Measurements from ENCODE around the gene LRMDA.

LRMDA gene

DNA sequence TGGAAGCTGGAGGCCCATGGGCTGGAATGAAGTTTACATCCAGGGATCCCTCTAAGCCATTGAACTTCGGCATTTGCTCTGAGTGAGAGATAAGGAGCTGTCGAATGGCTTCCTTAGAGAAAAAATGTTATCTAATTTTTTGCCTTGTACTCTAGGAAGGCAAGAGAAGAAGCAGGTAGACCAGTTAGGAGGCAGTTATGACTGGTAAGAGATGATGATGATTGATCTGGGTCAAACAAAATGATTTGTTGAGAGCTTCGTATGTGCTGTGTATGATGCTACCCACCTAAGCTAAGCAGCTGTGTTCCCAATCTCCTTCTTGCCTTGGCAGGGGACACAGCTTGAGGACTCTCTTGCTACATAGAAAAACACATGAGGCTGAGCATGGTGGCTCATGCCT is 370.2 kb downstream of the LRMDA start:
- DNase-seq: no peak

DNA sequence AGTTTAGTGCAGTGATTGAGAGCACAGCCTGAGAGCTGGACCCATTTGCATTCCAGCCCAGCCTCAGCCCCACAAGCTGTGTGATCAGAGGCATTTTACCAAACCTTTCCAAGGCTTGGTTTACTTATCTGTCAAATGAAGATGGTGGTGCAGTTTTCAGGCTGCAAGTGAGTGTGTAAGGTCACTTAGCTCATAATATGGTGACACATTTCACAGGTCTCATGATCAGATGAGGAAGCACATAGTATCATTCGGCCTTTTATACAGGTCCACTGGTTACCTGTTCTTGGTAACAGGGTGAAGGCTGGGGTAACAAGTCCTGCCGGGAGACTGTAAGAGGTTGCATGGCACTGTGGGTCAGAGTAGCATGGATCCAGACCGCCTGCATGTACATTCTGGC is 371.7 kb downstream of the LRMDA start:
- DNase-seq: no peak

DNA sequence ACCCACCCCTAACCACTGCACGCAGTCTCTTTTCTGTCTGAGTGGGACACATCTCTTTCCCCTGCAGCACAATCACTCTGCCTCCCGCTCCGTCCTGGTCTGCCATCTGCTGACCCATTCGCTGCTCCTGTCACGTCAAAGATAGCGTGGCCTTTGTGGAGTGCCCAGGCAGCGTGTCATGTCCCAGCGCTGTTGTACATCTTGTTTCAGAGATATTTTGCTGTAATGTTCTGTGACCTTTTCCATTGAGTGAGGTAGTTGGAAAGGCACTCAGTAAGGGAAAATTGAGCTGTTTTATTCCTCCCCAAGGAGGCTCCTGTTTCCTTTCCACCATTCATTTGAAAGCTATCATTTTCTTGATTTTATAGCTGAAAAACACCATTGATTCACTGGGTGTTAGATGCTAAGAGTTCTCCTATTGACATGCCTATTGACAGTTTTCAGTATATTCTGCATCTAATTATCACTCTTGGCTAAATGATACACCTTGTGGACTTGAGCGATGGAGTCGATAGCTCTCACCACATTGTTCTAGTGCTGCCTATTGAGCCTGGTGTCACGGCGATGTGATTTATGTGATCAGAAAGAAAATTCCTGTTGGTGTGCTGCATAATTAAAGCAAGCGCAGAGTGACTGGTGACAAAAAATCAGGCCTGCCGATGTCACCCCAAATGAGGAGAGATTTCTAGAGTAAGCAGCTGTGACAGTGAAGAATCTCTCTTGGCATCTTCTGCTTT is 372.6 kb downstream of the LRMDA start:
- DNase-seq: no peak

DNA sequence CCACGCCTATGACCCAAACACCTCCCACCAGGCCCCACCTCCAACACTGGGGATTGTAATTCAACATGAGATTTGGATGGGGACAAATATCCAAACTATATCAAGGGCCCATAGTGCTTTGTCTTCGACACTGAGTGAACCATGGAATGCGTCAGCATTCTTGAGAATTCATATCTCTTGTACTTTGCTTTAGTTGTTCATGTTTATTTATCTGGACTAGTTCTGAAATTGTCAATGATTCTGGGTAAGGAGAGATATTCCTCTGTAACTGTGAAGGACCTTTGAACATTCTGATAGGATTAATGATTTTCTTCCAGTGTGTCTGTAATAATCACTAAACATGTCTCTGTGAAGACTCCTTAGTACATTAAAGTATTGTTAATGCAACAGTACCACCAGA is 374.8 kb downstream of the LRMDA start:
- DNase-seq: no peak

DNA sequence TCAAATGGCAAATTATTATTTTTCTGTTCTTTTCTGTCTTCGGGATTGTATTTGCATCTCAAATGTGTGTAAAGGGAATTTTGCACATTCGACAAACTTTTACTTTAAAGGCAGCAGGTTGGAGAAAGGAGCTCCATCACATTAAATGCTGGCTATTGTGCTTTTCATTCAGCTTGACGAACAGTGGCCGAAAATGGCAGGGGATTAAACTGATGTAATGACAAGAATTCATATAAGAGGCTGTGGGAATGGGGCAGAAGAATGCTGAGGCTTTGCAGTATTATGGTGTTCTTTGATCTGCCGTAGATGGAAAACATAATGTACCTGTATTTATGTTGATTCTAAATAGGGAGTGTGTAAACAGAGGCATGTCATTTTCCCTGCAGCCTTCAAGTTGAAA is 376.0 kb downstream of the LRMDA start:
- DNase-seq: no peak

DNA sequence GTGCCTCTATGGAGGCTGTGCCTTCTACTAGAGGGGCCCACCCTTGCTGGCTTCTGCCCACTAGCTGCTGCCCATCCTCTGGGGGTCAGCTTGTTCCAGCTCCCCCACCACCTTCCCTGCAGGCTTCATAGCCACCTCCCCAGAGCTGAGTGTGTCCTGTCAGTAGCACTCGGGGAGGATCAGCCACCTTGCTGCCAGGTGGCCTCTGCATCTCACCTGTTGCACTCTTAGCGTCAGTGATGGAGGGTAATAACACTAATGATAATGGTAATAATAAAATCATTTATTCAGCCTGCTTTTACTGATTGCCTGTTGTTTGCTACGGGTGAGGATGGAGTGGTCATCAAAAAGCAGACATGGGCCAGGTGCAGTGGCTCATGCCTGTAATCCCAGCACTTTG is 377.6 kb downstream of the LRMDA start:
- no peak for DNase-seq

DNA sequence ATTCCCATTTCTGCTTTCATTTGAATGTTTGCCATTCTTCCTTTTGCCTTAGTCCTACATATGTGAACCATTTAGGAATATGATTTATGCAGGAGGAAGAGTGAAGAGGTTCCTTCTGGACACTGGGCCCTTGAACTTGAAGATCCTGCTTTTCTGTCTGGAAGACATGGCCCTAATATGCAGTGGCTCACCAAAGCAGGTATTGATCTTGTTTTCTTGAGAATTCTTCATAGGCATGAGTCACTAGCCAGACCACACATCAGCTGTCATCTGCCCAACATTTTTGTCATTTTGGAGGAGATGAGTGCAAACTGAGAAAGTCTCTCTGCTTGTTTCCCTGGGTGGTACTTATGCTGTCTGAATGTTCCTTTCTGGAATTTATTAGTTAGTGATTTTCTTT is 382.6 kb downstream of the LRMDA start:
- DNase-seq: no peak

DNA sequence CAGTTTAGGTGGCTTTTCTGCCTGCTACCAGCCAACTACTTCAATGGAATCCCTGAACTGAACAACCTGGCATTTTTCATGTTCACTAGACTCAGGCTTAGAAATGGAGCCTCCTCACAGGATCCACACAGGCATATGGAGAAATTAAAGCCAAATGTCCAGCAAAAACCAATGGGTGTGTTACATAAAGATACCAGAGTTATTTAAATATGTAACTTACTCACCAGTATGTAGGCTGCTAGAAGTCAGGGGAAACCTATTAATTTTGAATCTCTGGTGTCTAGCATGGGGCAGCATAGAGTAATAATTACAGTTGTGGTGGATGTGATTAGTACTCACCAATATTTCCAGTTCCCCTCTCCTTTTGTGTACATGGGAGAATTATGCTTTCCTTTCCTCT is 383.6 kb downstream of the LRMDA start:
- DNase-seq: no peak

DNA sequence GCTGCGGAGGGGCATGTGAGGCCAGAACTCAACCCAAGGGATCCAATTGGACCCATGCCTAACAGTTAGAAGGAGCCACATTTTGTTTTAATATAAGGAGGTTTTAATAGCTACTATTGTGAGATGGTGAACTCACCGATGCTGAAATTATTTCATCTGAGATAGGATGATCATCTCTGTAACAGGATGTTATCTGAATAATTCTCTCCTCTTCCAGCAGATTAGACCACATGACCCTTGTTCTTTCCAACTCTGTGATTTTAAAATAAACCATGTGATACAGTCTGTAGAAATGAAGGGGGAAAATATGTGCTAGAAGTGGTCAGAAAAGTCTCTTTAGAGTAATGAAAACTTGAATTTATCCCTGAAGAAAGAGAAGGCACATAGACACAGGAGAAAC is 385.8 kb downstream of the LRMDA start:
- no peak for DNase-seq

DNA sequence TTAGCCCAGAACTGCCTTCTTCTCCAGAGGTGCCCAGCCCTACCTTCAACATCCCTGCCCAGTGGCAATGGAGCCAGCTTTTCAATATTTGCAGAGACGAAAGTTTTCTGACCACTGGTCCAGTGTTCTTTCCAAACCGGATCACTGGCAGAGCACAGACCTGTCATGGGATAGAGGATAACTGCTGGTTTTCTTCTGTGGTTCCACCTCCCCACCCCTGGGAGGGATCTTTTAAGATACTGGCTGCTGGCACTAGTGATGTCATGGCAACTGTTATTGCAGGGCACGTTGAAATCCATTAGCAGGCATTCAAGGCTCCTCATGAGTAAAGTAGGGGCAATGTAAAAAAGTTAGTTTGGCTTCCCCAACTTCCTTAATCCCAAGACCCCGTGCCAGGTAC is 387.1 kb downstream of the LRMDA start:
- DNase-seq: no peak

DNA sequence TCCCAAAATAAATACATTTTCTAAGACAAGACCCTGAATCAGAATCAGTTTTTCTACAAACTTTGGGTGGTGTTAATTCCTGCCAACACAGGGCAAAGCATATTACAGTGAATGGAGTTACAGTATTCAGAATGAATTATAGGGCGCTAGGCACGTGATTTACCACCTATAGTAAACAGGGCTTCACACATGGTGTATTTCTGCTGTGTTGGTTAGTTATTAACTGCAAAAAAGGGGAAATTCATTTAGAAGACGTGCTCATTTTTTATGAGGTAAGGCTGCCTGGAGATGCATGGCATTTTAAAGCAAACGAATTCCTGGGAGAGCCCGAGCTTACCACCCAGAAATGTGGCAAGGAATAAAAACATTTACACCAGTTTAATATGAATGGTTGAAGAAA is 393.8 kb downstream of the LRMDA start:
- DNase-seq: no peak

DNA sequence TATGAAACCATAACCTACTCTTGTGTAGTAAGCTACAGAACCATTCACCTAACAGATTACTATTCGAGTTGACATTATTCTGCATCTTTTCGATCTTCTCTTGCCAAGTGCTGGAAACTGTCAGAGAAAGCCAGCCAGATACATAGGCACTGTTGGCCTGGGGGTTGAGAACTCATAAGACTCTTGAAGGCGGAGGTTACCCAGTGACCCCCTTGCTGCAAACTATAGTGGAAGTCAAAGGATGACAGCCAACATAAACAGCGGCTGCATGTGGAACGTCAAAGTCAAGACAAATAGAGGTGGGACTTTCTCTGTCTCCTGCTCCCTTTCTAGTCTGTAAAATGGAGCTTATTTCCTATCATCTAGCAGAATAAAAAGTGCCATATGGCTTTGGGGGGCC is 394.2 kb downstream of the LRMDA start:
- DNase-seq: no peak

DNA sequence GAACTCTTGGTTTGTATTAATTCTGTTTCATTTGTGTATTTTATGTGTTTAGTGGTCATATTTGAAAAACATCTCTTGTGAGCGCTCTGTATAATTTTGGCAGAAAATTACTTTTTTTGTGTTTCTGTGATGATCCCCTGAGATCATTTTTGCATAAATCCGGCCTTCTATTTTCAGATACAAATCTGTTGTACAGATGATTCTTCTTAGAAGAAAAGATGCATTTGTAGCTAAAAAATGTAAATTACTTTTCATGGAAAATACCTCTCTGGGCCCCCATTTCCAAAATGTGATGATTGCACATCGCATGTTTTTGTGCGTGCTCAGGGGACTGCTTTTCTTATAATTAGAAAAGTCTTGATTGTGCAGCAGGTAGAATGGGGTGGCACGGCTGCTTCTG is 395.4 kb downstream of the LRMDA start:
- no peak for DNase-seq

DNA sequence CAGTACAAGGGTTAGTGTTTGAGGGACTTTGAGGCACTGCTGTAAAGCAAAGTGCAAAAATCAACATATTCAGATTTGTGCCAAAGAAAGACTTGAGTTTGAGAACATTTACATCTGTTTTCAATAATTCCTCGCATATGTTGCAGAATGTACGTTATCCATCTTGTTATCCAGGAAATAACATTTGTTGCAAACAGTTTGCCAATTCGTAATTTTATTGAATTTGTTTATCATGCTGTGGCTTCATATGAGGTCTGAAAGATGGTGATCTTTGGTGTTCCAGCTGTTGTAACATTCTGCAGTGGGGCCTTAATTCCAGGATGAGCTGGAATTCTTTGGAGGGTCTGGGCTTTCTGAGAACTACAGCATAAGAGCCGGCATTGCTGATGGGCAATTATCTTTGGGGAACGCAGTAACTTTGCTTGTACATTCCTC is 396.2 kb downstream of the LRMDA start:
- DNase-seq: no peak

DNA sequence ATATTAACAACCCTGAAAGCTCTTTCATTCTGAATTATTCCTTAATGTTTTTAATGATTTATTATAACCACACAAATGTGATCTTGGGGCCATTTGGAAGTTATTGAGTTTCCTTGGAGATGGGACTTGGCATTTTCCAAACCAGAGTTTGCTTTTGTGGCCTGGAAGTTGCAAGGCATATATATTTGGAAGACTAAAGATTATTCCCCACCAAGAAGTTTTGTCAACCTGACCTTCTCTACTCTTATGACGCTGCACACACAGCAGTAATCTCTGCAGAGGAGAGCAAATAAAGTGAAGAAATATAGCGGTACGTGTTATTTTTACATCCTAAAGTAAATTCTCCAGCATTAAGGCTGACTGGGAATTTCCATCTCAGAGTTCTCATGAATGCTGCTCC is 397.0 kb downstream of the LRMDA start:
- DNase-seq: no peak

DNA sequence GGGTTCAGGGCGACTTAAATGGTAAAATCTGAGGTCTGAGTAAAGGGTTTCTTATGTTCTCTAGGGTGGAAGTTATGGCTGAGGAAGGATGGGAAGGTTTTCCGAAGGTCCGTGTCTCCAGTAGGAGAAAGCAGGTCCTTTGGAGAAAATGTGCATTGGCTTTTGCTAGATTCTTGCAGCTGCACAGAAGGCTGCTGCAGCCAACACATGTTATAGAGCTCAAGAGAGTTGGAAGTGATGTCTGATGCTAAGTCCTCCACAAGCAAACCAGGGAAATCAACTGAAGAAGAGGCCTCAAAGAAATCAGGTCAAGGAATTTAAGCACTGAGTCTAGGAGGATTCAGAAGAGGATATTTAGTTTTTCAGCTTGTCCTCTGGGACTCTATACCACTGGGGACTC is 404.6 kb downstream of the LRMDA start:
- DNase-seq: no peak

DNA sequence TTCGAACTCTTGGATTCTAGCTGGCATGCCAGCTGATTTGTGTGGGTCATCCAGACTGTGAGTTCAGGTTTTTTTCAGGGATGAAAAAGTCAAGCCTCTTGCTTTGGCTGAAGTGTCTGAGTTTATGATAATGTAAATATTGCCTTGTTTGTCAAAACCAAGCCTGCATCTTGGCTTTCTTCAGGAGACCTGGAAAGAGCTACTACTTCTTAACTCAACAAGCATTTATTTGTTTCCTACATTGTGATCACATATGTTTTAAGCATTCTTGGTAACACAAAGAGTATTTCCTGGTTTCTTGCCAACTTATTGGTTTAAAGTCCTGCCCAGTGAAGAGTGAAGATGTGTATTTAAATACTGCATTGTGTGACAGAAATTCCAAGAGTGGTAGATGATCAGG is 407.1 kb downstream of the LRMDA start:
- DNase-seq: no peak

DNA sequence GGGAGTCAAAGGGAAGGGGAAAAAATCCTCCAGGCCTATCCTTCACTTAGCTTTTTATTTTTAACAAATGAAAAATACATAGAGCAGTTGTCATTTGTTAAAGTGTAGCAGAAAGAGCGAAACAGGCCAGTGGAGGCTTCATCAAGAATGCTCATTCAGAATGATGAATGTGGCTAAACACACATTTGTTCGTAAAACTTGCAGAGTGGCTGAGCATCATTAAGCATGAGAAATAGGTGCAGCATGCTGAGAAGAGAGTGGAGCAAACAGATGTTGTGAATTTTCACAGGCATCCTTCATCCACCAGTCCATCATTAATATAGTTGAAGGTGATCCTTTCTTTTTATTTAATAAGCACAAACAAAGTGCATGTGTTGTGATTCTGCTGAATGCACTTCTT is 407.6 kb downstream of the LRMDA start:
- no peak for DNase-seq

DNA sequence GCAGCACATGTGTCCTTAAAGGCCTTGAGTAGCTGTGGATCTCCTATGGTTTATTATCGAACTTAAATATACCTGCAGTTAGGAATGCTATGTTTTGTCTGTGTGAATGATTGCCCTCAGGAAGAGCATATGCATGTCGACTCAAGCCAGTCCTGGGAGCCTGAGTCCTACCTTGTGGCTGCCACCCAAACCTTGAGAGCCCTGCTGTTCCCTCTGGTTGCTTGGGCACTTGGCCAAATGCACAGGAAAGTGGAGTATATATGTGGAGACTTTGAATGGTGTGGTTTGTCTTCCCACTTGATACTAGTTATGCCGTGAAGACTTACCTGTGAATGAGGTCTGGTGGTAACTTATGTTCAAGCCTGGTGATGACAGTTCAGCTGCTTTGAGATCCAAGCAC is 409.8 kb downstream of the LRMDA start:
- no peak for DNase-seq

DNA sequence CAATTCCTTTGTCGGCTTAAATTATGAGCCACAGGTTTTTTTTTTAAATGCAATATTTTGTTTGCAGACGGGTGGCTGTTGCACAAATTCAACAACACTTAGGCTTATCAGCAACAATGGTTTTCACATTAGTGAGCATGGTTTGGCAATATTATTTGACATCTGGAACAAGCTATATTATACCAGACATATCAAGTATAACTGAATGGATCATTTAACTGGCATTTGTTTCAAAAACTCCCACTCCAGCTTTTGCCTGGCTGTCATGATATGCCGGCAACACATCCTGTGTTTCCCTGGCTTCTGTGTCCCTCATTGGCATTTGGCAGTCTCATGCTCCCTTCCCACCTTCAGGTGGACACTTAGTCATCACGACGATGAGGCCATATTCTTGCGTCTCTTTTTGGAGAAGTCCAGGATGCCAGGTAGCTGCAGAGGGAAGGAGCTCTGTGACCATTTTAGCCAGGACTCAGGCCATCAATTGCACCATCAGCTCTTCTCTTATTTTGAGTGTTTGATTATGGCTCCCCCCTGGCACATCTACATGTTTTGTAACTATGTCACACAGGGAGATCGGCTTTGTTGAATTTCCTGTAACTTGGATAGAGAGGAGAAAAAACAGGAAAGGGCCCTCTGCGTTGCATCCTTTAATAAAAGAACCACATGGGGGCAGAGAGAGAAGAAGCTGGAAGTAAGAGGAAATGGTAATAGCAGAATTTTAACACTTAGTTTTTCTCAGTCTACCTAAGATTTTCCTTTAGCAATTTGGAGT is 413.9 kb downstream of the LRMDA start:
- no peak for DNase-seq

DNA sequence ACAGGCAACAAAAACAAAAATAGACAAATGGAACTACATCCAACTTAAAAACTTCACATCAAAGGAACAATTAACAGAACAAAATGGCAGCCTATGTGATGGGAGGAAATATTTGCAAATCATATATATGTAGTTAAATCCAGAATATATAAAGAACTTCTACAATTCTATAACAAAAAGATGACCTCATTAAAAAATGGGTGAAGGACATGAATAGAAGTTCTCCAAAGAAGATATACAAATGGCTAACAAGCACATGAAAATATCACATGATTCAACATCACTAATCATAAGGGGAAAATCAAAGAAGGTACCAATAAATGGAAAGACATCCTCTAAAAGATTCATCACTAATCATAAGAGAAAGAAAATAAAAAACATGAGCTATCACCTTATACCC is 416.1 kb downstream of the LRMDA start:
- no peak for DNase-seq

DNA sequence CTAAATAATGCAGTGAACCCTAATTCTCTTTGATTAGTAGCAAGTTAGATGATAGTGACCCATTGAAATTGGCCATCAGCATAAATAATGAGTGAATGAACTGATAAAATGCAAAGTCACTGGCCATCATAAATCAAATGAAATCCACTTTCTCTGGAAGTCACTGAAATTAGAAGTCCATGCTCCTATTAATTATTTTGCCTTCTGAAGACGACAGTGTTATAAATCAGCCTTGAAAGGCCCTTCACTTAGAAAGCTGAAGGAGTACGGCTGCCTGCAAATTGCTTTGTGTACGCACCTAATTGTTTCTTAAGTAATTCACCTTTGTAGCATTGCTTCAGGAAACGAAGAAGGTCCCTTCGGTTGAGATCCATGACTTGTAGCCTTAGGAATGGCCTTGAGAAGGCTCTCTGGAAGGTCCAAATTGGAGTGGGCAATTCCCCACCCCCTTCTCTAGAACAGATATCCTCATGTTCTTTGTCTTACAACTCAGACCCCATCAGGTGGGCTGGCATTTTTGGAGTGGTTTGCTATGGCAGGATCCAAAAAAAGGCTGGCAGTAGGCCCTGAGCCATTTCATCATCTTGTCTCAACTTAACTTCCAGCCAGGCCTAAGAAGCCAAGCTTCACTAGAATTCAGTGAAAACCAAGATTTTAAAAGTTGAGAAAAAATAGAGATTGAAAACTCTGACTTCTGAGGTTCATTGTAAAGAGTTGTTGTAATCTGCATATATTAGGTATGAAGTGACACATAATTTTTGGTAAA is 420.3 kb downstream of the LRMDA start:
- no peak for DNase-seq

DNA sequence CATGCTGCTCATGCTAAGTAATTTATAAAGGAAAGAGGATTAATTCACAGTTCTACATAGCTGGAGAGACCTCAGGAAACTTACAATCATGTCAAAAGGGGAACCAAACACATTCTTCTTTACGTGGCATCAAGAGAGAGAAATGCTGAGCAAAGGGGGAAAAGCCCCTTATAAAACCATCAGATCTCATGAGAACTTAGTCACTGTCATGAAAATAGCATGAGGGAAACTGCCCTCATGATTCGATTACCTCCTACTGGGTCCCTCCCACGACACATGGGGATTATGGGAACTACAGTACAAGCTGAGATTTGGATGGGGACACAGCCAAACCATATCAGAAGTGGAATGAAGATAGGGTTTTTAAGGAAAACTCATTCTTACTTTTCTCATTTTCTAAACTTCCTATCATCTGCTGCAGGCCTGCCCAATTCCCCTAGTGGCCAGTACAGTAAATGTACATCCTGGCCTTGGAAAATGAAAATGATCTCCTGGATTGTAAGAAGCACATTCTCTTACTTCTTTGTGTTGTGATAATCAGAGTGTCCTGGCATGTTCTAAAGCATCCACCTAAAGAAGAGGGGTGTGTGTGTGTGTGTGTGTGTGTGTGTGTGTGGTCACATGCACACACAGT is 421.5 kb downstream of the LRMDA start:
- DNase-seq: no peak

Measured in NCI-H2081 treated with DMSO at 0.1 percent for 48 hours (cell line).